Globus pallidus (tissue), 1 donor: ENCODE data around the gene RNF19B.

Experiments used
- DNase-seq: peaks from one replicate; pipeline ENCODE4 v3.0.0-alpha.2; 2015; ENCODE audit warnings: low spot score

The RNF19B gene

GRCh38 chr1:32965251-32965747, 690 bp upstream of the RNF19B start:
- no peak for DNase-seq

DNA sequence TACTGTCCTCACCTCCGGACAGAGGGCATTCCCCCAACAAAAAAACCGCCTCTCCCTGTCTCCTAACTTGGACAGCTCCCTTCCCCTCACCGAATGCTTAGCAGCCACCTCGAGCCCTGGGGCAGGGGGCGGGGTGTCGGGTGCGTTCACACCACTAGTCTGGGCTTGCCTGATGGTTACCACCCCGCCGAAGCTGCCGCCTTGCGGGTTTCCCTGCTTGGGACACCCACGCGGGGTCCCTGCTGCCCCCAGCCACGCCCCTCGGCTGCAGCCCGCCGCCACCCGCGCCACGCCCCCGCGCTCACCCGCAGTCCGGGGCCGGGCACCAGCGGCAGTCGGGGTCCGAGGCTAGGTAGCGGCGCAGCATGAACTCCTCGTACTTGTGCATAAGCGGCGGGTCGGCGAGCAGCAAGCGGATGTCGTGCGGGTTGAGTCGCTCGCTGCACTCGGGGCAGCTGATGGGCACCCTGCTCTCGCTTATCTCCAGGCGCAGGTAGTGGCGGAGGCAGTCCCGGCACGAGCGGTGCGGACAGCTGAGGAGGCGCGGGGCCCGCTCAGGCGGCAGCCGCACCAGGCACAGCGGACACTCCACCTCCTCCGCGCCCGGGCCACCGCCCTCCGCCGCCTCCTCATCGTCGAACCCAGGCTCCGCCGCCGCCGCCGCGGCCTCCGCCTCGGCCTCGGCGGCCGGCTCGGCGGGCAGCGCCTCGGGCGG, 706 bp downstream of the RNF19B start:
- peak; percentile 30 for DNase-seq

DNA sequence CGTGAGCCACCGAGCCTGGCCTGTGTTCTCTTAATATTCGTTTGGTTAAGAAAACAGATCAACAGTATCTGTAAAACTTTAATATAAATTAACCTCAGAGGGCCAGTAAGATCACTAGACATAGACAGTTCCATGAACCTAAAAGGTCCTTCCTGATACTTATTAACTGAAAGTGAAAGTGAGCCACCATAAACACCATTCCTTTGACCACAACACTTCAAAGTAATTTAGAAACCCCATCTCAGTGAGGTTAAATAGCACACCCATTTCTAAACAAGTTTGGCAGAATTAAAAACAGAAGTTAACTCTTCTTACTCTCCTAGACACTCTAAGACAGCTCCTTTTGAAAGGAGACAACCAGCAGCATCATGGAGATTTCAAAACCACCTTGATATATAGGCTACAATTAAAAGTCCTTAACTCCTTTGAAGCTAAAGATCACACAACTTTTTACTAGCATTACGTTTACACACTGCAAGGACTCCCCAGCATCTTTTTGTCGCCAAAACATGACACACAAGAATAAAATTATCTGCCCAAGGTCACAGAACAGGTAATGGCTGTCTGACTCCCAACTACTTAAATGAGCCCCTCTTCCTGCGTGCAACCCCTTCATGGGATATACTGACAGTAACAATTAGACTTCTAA, 2.2 kb downstream of the RNF19B start:
- DNase-seq: no peak

- no peak for DNase-seq
These were observed 3.7 kb downstream of the RNF19B start for GRCh38 chr1:32960819-32961355.

- DNase-seq: no peak
These were observed 4.3 kb downstream of the RNF19B start for GRCh38 chr1:32960342-32960741.

- no peak for DNase-seq
These were observed 5.8 kb downstream of the RNF19B start for GRCh38 chr1:32958827-32959226.

DNA sequence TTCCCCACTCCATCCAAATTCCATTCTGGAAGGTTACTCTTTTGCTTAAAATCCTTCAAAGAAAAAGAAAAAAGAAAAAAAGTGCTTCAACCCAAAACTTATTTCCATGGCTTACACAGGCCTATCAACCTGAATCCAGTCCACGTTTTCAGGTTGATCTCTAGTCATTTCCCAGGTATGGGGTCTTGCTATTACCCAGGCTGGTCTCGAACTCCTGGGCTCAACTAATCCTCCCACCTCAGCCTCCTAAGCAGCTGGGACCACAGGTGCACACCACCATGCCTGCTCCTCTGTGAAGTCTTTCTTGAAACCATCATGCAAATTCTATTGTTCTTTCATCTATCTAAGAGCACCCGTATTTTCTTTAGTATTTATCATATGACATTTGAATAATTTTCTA, 7.6 kb downstream of the RNF19B start:
- DNase-seq: no peak

DNA sequence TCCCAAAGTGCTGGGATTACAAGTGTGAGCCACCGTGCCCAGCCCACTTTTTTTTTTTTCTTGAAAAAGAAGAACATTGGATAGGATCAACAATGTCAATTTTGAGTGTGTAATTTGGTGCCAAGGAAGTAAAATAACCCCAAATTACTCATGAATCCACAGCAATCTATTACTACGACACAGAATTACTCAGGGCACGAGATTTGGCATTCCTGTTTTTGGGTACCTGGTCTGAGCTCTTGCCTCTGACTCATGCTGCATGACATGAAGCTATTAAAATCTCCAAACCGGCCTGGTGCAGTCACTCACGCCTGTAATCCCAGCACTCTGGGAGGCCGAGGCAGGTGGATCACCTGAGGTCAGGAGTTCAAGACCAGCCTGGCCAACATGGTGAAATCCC, 10.4 kb downstream of the RNF19B start:
- no peak for DNase-seq

DNA sequence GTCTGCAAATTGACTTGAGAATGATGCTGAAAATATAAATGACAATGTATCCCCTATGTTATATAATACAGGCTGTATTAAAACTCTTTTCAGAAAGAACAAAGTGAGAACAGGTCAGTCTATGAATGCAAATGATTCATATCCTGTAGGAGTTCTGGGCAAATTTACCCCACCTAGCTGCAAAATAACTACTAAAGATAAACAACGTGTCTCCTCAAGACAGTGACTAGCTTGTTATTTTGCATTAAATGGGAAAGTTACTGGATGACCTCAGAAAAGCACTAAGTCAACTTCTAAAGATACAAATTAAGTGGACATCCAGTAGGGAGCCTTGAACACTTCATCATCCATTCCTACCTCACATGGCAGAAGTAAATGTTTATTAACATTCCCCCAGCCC, 11.1 kb downstream of the RNF19B start:
- DNase-seq: no peak

GRCh38 chr1:32949519-32949918, 15.1 kb downstream of the RNF19B start:
- no peak for DNase-seq

DNA sequence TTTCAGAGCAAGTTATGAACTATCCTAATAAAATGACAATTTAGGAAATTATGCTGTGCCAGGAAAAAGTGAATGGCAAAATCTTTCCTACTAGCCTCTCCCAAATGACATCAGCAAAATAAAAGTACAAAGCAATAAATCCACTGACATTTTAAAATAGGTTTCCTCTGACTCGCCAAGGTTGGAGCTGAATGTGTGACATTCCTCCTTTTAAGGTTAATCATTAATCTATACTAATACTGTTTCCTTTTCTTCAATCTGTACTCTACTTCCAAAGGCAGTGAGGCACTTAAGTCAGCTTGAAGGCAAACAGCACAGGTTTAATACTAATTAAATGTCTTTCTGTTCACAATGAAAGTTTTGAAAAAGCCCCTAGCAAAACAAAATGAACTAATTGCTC, 15.7 kb downstream of the RNF19B start:
- DNase-seq: no peak

GRCh38 chr1:32948390-32948722, 16.3 kb downstream of the RNF19B start:
- DNase-seq: no peak

DNA sequence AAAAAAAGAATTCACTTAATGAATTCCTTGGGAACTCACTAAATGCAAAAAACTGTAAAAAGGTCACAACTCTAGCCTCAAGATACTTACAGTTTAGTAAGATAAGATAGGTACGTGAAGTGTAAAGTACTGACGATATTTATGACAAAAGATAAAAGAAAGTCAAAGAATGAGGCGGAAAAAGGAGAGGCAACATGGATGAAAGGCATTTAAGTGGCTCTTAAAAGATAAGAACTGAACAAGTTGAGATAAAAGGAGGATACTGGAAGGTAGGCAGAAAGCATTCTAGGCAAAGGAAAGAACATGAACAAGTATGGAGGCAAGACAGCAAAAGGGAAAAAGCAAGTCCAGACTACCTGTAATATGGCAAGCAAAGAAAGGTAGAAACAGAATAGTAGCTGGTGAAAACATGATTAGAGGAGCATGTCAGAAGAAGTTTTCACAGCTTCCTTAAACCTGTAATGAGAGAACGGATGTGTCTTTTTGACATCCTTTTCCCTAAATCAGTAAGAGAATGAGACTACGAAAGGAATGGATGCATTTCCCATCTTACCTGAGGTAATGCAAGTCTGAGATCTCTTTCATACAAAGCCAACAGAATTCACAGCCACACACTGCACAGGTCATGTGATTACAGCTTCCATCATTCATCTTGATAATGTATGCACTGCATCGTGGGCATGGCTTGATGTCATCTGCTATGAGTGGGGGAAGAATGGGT, 16.8 kb downstream of the RNF19B start:
- DNase-seq: no peak

DNA sequence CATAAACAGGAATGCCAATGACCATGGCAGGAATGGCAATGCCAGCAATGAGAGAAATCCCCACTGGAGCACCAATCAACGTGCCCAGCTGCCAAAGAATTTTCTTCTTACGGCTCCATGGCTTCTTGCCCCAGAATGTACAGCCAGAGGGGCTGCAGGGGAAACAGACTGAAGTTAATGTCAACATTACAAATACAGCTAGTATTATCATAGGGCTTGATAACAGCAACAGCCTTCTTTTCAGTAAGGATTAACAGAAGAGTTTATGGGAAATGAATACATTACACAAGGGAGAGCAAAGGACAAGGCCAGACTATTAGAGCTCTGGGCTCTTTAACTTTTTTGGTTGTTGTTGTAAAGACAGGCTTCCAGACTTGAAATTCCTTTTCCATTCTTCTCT, 18.2 kb downstream of the RNF19B start:
- no peak for DNase-seq

DNA sequence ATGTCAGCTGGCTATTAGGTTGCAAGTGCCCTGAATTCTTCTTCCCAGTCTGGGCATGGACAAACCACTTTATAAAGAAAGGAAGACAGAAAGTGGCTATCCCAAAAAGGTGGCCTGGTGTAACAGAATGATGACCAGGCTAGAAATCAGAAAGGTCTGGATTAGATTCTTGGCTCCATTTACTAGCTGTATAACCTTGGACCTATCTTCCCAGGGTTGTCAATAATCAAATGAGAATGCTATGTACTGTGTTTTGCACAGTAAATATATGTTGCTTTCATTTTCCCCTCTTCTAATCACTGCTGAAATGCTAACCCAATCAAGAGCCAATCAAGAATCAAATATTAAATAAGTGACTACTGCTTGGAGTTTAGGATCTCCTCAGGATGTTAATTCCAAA, 20.4 kb downstream of the RNF19B start:
- no peak for DNase-seq

GRCh38 chr1:32939655-32940371, 24.8 kb downstream of the RNF19B start:
- no peak for DNase-seq

GRCh38 chr1:32937061-32937460, 27.5 kb downstream of the RNF19B start:
- DNase-seq: no peak

GRCh38 chr1:32934535-32934934, 30.1 kb downstream of the RNF19B start:
- no peak for DNase-seq

DNA sequence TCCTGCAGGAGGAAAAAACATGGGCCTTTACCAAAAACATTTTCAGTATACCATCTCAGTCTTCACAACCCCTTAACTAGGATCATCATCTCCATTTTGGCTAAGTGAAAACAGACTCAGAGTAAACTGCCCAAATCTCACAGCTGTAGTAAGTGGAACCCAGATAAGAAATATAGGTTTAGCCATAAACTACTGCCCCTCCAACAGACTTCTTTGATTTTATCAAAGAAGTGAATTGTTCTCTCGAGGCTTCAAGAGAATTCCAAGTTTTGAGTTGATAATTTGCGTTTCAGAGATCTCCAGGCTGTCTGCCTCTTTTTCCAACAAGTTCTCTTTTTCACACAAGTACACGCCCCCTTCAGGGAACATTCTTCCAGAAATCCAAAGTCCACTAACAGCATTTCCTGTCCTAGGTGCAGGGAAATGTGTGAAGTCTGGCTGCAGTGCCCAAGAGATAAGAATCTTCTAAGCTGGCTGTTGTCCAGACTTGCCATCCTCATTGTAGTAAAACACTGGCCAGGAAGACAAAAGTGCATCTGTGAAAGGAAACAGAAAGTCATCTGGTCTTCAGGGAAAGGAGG, 30.8 kb downstream of the RNF19B start:
- DNase-seq: no peak

GRCh38 chr1:32931760-32932159, 32.8 kb downstream of the RNF19B start:
- DNase-seq: no peak

GRCh38 chr1:32929366-32929765, 35.2 kb downstream of the RNF19B start:
- DNase-seq: no peak

DNA sequence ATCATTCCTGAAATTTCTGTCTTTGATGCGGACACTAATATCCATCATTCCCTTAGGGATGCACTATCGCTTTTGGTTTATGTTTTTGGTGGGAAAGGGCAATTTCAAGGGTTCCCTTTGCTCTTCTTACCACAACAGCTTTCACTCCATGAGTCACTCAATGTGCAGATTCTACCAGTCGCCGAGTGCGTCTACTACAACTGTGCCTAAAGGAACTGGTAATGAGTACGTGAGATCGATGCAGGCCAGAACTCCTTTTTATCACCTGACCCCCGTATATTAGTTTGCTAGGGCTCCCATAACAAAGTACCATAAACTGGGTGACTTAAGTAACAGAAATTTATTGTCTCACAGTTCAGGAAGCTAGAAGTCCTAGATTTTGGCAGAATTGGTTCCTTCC, 35.9 kb downstream of the RNF19B start:
- DNase-seq: no peak
